WI38 (cell line): Measurements from ENCODE around the gene SNAPIN.

Experiments used
- H3K4me3 ChIP-seq: 2 replicates; pipeline ENCODE4 v1.5.1; 2011; ENCODE audit warnings: low read depth, mild to moderate bottlenecking, control low read depth, low read length
- TF ChIP-seq, protein P1 (sequence below): IDR thresholded peaks from 2 replicates; pipeline ENCODE4 v1.5.1; 2012; ENCODE audit warnings: low read depth, mild to moderate bottlenecking, control low read depth, low read length

SNAPIN gene

DNA sequence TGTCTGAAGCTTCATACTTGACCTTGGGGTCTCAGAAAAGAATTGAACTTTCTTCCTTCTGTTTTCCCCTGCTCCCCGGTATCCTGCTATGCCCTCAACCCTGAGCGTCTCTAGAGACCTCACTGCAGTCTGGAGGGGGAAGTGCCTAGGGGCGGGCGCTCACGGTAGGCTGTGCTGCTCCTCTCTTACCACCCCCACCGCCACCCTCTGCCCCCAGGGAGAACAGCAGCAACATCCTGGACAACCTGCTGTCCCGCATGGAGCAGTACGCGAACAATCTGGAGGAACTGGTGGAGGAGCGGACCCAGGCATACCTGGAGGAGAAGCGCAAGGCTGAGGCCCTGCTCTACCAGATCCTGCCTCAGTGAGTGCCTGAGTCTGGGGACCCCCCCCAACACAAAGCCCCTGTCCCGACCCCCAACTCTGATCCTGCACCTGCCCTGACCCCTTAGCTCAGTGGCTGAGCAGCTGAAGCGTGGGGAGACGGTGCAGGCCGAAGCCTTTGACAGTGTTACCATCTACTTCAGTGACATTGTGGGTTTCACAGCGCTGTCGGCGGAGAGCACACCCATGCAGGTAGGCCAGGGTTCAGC, 30.3 kb downstream of the SNAPIN start:
- TF ChIP-seq, protein P1, sequence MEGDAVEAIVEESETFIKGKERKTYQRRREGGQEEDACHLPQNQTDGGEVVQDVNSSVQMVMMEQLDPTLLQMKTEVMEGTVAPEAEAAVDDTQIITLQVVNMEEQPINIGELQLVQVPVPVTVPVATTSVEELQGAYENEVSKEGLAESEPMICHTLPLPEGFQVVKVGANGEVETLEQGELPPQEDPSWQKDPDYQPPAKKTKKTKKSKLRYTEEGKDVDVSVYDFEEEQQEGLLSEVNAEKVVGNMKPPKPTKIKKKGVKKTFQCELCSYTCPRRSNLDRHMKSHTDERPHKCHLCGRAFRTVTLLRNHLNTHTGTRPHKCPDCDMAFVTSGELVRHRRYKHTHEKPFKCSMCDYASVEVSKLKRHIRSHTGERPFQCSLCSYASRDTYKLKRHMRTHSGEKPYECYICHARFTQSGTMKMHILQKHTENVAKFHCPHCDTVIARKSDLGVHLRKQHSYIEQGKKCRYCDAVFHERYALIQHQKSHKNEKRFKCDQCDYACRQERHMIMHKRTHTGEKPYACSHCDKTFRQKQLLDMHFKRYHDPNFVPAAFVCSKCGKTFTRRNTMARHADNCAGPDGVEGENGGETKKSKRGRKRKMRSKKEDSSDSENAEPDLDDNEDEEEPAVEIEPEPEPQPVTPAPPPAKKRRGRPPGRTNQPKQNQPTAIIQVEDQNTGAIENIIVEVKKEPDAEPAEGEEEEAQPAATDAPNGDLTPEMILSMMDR = no peak
- no peak overlapping the region for H3K4me3 ChIP-seq

DNA sequence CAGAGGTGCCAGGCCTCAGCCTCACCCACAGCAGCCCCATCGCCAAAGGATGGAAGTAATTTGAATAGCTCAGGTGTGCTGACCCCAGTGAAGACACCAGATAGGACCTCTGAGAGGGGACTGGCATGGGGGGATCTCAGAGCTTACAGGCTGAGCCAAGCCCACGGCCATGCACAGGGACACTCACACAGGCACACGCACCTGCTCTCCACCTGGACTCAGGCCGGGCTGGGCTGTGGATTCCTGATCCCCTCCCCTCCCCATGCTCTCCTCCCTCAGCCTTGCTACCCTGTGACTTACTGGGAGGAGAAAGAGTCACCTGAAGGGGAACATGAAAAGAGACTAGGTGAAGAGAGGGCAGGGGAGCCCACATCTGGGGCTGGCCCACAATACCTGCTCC, 35.0 kb downstream of the SNAPIN start:
- no peak overlapping the region for H3K4me3 ChIP-seq
- TF ChIP-seq, protein P1 = no peak

DNA sequence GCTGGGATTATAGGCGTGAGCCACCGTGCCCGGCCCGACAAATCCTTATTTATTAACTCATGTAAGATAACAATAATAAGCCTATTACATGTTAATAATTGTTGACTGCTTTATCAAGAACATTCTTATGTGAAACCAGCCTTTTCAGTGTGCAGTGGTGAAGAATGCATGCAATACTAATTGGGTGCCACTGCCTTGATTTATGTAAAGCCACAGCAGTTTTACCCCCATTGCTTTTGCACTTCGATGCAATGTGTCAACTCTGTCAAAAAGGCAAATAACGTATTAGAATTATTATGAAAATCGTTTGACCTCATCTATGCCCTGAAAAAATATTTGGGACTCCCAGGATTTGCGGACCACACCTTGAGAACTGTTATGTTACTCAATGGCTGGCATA, 38.2 kb downstream of the SNAPIN start:
- TF ChIP-seq, protein P1 = no peak
- H3K4me3 ChIP-seq = no peak overlapping the region

DNA sequence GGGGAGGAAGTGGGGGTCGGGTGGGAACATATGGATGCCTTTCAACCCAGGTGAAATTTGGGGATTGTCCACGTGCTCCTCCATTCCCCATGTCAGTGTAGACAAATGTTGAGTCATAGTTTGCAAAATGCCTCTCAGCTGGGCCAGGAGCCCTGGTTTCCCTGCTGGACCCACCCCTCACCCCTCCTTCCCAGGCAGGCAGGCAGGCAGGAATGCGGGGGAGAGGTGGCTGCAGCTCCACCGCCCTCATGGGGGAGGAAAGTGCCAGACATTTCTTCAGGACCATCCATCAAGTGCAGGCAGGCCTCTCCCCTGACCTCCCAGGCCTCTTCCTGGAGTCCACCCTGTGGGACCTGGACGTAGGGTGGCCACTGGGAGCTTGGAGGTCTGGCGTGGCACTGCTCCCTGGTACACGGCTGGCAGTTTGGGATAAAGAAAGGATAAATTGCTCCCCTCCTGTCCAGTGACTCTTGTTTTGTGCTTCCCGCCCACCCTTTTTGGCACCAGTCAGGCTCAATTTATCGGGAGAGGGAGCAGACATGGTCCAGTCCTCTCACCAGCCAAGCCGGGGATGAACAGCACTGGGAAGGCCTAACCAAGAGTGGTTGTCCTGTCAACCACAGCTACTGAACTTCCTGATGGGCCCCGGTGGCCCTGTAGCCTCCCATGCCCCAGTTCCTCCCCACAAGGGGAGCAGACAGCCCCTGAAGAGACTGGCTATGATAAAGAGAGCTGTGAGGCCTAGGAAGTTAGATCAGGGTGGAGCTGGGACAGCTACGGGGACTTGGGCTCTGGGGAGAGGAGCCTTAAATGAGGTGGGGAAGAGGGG, 38.9 kb downstream of the SNAPIN start:
- TF ChIP-seq, protein P1 = no peak
- no peak overlapping the region for H3K4me3 ChIP-seq

DNA sequence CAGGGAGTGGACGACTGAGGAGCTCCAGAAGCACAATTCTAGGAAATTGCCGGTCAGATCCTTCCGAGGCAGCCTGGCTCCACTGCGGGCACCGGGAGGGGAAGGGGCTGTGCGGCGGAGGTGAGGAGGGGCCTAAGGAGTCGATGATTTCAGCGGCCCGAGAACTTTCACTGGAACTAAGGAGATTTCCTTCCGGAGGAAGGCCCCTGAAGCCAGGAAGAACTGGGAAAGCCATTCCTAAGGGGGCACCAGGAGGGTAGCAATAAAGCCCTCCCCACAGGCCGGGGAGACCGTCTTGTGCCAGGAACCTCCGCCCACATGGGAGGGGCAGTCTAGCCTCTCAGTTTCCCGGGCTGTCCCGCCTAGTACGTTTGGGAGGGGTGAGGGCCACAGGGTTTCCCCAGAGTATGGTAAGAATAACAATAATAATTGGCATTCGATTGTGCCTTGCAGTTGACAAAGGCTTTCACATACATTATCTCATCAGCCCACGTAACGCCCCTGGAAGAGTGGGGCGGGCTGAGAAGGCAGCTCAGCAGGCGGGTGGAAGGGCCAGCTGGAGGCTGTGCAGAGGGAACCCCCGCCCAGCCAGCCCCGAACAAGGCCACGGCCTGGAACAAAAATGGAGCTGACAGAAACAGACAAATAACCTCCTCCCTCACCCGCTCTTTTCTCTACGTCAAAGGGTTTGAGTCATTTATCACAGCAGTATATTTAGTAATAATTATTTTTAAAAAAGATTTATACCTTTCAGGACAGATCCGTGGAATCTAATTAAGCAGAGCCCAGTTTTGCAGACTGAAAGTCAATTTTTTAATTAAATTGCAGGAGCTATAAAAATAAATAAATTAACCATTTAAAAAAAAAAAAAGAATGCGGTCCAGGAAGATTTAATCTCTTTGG, 39.8 kb downstream of the SNAPIN start:
- TF ChIP-seq, protein P1 = no peak
- no peak overlapping the region for H3K4me3 ChIP-seq

DNA sequence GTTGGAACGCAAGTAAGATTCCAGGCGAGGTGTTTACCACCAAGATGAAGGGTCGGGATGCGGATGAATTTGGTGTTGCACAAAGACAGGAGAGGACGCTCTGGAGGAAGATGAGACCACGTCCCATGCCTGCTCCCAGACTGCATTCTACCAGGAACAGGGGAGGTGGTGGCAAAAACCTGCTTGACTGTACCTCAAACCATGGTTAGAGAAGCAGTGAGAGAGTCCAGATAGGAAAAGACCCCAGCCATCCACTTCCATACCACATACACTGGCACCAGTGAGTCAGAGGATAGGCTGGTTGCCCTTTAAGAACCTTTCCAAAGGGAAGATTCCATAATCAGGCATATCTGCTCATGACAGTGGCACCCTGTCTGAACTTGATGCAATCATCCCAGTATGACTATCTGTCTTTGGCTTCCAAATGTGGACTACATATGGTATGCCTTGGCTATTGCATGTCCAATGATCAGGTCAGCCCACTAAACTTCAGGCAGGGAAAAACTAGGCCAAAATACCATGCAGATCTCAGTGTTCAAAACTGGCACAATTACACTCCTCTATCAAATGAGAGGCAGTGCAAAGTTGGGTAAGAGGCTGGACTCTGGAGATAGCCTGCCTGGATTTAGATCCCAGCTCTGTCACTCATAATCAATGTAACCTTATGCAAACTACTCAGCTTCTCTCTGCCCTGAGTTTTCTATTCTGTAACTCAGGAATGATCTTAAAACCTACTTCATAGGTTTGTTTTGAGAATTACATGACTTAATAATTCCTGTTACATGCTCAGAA, 40.6 kb downstream of the SNAPIN start:
- TF ChIP-seq, protein P1 = no peak

More for the DNA sequence above, 40.6 kb downstream of the SNAPIN start:
- H3K4me3 ChIP-seq = no peak overlapping the region
